COR-L47 (cell line): ENCODE measurements around the gene PRR23E.

Experiments used
- DNase-seq: peaks from one replicate; lab custom pipeline; 2025; lab: John Stamatoyannopoulos, UW

Gene PRR23E

GRCh38 chr3:127209840-127210653 is 17.1 kb downstream of the PRR23E start:
- no peak for DNase-seq

GRCh38 chr3:127210654-127210943 is 17.7 kb downstream of the PRR23E start:
- no peak for DNase-seq

- DNase-seq, result no peak
Measured at GRCh38 chr3:127211118-127212060, 18.5 kb downstream of the PRR23E start.

- no peak for DNase-seq
Measured at GRCh38 chr3:127212231-127212630, 19.3 kb downstream of the PRR23E start.

- DNase-seq, result no peak
Measured at GRCh38 chr3:127212711-127213110, 19.8 kb downstream of the PRR23E start.

GRCh38 chr3:127213381-127213918 is 20.5 kb downstream of the PRR23E start:
- no peak for DNase-seq

- no peak for DNase-seq
Measured at GRCh38 chr3:127214975-127215374, 22.0 kb downstream of the PRR23E start.

- no peak for DNase-seq
Measured at GRCh38 chr3:127215714-127216414, 22.9 kb downstream of the PRR23E start.

GRCh38 chr3:127216415-127217261 is 23.7 kb downstream of the PRR23E start:
- DNase-seq, result peak; percentile 26

GRCh38 chr3:127217596-127218453 is 24.9 kb downstream of the PRR23E start:
- no peak for DNase-seq

GRCh38 chr3:127218454-127218922 is 25.6 kb downstream of the PRR23E start:
- no peak for DNase-seq

GRCh38 chr3:127220497-127220896 is 27.6 kb downstream of the PRR23E start:
- no peak for DNase-seq

GRCh38 chr3:127221037-127221436 is 28.1 kb downstream of the PRR23E start:
- DNase-seq, result no peak

- DNase-seq, result no peak
Measured at GRCh38 chr3:127221446-127222035, 28.6 kb downstream of the PRR23E start.

GRCh38 chr3:127222163-127222562 is 29.2 kb downstream of the PRR23E start:
- DNase-seq, result no peak

- no peak for DNase-seq
Measured at GRCh38 chr3:127222664-127223063, 29.7 kb downstream of the PRR23E start.

- no peak for DNase-seq
Measured at GRCh38 chr3:127224118-127224517, 31.2 kb downstream of the PRR23E start.

- DNase-seq, result no peak
Measured at GRCh38 chr3:127226457-127226856, 33.5 kb downstream of the PRR23E start.

- no peak for DNase-seq
Measured at GRCh38 chr3:127226946-127227842, 34.3 kb downstream of the PRR23E start.
